ACC112 (cell line): ENCODE data around the gene MTMR3.
"Not testable (repeated sequence)": the region's sequence is repeated elsewhere in the genome, so short reads cannot be mapped to it uniquely, and the experiment has no call there.

Experiments
- H2AFZ ChIP-seq: fragments of 200-600 bp; sonication (generic); one replicate; pipeline ENCODE4 v1.6.0; 2017; ENCODE audit warnings: antibody characterized with exemption, low read length; ENCODE audit not compliant: unreplicated experiment
- H3K27ac ChIP-seq: fragments of 200-600 bp; sonication (generic); 2 replicates; pipeline ENCODE4 v1.5.1; 2014; ENCODE audit warnings: low read depth, mild to moderate bottlenecking, antibody characterized with exemption, low read length, moderate library complexity
- H3K27me3 ChIP-seq: fragments of 200-600 bp; sonication (generic); 2 replicates; pipeline ENCODE4 v1.6.1; 2014; ENCODE audit warnings: mild to moderate bottlenecking, antibody characterized with exemption, low read length, moderate library complexity, mixed read lengths; ENCODE audit not compliant: insufficient read depth
- H3K36me3 ChIP-seq: fragments of 200-600 bp; sonication (generic); 2 replicates; pipeline ENCODE4 v1.6.1; 2016; ENCODE audit warnings: mild to moderate bottlenecking, antibody characterized with exemption, low read length, moderate library complexity, mixed read lengths; ENCODE audit not compliant: insufficient read depth
- H3K4me1 ChIP-seq: fragments of 200-600 bp; sonication (generic); one replicate; pipeline ENCODE4 v1.6.1; 2016; ENCODE audit warnings: low read length, mixed read lengths; ENCODE audit not compliant: insufficient read depth, unreplicated experiment, control insufficient read depth
- H3K4me3 ChIP-seq: fragments of 200-600 bp; sonication (generic); 2 replicates; pipeline ENCODE4 v1.5.1; 2014; ENCODE audit warnings: mild to moderate bottlenecking, low read depth, low read length
- H3K79me2 ChIP-seq: fragments of 200-600 bp; sonication (generic); one replicate; pipeline ENCODE4 v1.6.0; 2016; ENCODE audit warnings: low read length; ENCODE audit not compliant: control insufficient read depth, unreplicated experiment, insufficient read depth

The MTMR3 gene

DNA sequence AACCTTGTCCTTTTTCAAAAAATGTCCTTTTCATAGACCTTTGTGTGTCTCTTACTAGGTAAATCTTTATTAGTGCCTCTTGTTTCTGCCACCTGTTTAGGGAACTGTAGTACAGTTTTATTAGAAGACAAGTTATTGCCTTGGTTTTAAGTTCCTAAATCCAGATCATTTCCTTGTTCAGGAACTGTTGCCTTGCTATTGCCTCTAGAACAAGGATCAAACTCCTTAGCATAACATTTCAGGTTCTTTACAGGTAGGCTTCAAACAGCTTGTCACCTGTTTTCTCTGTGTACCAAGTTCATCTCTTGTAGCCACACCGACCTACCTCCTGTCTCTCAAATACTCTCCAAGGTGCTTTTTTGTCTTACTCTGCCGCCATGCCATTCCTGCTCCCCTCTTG is 75.2 kb downstream of the MTMR3 start:
- H2AFZ ChIP-seq = no peak overlapping the region
- no peak overlapping the region for H3K27ac ChIP-seq
- H3K79me2 ChIP-seq = no peaks in the 10 kb centered on the region
- no peaks in the 10 kb centered on the region for H3K36me3 ChIP-seq
- no peak overlapping the region for H3K4me3 ChIP-seq
- no peaks in the 10 kb centered on the region for H3K27me3 ChIP-seq
- H3K4me1 ChIP-seq = no peaks in the 10 kb centered on the region

DNA sequence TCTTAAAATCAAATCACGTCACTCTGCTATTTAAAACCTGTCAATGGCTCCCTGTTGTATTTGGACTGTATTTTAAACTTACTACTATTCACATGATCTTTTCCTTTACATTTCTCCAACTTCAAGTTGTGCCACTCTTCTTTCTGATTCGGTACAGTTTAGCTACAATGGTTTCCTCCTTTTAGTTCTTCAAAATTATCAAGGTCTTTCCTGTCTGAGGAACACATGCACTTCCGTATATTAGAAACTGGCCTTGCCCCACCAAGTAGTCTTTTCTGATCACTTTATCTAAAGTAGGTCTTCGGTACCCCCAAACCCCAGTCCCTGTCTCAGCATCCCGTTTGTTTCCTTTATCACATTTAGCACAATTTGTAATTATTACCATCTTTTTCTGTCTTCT is 81.8 kb downstream of the MTMR3 start:
- Histone ChIP-seq H3K27ac (no peak overlapping the region), H3K4me1 (no peaks in the 10 kb centered on the region), H3K36me3 (no peaks in the 10 kb centered on the region), H3K79me2 (no peaks in the 10 kb centered on the region), H2AFZ (no peak overlapping the region), H3K4me3 (no peak overlapping the region), H3K27me3 (no peaks in the 10 kb centered on the region)

DNA sequence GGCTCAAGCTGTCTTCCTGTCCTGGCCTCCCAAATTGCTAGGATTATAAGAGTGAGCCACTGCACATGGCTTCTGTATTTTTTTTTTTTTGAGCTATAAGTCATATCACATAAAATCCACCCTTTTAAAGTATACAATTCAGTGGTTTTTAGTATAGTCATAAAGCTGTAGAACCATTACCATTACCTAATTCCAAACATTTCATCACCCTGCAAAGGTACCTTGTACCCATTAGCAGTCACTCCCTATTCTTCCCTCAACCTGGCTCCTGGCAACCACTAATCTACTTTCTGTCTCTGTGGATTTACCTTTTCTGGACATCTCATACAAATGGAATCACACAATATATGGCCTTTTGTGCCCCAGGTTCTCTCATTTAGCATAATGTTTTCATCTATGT is 84.5 kb downstream of the MTMR3 start:
- Histone ChIP-seq H3K4me1 (no peaks in the 10 kb centered on the region), H3K4me3 (no peak overlapping the region), H3K36me3 (no peaks in the 10 kb centered on the region), H3K27me3 (no peaks in the 10 kb centered on the region), H2AFZ (no peak overlapping the region), H3K79me2 (no peaks in the 10 kb centered on the region), H3K27ac (no peak overlapping the region)

DNA sequence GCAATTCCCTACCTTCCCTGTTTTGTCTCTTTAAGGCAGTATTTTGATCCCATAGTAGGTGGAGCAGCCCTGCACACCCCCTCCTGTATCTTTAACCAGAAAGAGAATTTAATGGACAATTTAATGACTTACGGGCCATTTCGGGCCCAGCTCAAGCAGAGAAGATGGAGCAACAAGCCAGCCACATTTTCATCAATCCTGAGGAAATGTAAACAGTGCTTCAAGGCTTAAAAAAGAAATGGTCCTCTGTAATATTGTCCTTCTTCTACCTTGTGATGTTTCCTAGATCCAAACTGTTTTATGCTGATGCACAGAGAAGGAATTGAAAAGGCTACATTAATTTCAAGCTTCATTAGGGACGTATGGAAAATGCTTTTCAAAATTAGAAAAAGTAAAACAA is 88.6 kb downstream of the MTMR3 start:
- H3K27ac ChIP-seq = no peak overlapping the region
- H2AFZ ChIP-seq = no peak overlapping the region
- H3K27me3 ChIP-seq = no peaks in the 10 kb centered on the region
- peaks cover 5% of the 10 kb centered on the region for H3K4me1 ChIP-seq
- H3K4me3 ChIP-seq = no peak overlapping the region
- no peaks in the 10 kb centered on the region for H3K36me3 ChIP-seq
- H3K79me2 ChIP-seq = no peaks in the 10 kb centered on the region

DNA sequence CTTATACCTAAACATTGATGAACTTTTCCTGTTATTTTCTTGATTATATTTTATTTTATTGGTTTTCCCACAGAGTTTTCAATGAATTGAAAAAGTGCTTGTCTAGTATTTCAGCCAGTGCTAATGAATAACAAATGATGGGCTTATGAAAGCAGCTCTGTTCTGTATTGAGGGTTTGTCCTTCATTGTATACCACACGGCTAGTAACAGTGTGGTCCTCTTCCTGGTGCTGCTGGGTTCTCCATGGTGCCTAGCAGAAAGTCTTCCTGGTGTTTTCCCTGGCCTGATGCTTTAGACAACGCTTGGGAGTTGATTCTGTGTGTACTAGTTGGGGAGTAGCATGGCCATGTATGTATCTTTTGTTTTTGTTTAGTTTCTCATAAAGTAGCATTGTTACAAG is 89.1 kb downstream of the MTMR3 start:
- H3K27me3 ChIP-seq = no peaks in the 10 kb centered on the region
- peaks cover 5% of the 10 kb centered on the region for H3K4me1 ChIP-seq
- no peak overlapping the region for H3K27ac ChIP-seq

DNA sequence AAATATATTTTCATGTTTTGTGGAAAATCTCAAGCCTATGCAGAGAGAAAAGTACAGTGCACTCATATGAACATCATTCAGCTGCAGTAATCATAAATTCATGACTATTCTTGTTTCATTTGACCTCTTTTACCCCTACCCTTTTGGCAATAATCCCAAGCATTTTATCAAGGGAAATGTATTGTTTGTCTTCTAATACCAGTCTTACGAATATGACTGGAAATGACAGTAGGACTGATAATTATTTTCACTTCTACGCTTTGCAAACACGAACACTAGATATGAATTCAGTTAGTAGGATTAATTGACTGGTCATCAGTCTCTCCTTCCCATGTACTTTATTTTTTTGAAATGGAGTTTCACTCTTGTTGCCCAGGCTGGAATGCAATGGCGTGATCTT is 90.3 kb downstream of the MTMR3 start:
- no peak overlapping the region for H2AFZ ChIP-seq
- peaks cover 5% of the 10 kb centered on the region for H3K4me1 ChIP-seq
- no peaks in the 10 kb centered on the region for H3K79me2 ChIP-seq
- no peaks in the 10 kb centered on the region for H3K36me3 ChIP-seq
- no peak overlapping the region for H3K27ac ChIP-seq
- H3K4me3 ChIP-seq = no peak overlapping the region
- H3K27me3 ChIP-seq = no peaks in the 10 kb centered on the region

More for the DNA sequence above, 89.1 kb downstream of the MTMR3 start:
- no peak overlapping the region for H3K4me3 ChIP-seq
- no peaks in the 10 kb centered on the region for H3K79me2 ChIP-seq
- H2AFZ ChIP-seq = no peak overlapping the region
- H3K36me3 ChIP-seq = no peaks in the 10 kb centered on the region

DNA sequence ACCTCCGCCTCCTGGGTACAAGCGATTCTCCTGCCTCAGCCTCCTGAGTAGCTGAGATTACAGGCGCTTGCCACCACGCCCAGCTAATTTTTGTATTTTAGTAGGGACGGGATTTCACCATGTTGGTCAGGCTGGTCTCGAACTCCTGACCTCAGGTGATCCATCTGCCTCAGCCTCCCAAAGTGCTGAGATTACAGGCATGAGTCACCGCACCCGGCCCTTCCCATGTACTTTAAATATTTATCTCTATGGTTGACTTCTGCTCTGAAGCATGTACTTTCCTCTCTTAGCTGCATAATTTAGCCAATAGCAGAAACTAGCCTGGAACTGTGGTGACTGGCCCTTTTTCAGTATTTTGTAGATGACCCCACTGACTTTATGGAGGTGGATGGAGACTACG is 90.7 kb downstream of the MTMR3 start:
- H3K4me1 ChIP-seq, H3K27ac ChIP-seq, H3K4me3 ChIP-seq, H3K79me2 ChIP-seq, H3K36me3 ChIP-seq, H3K27me3 ChIP-seq, H2AFZ ChIP-seq: not testable (repeated sequence)

DNA sequence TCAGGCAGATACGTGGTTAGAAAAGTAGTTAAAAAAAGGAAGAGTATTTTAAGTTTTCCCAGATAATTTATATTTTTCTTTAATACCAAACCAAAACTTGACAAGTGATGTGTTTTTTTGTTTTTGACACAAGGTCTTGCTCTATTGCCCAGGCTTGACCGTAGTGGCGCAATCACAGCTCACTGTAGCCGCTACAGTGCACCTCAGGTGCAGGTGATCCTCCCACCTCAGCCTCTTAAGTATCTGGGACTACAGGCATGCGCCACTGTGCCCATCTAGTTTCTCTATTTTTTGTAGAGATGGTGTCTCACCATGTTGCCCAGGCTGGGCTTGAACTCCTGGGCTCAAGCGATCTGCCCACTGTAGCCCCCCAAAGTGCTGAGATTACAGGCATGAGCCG is 92.5 kb downstream of the MTMR3 start:
- Histone ChIP-seq H3K27ac (no peak overlapping the region), H3K27me3 (no peaks in the 10 kb centered on the region), H3K36me3 (no peaks in the 10 kb centered on the region), H3K79me2 (no peaks in the 10 kb centered on the region), H3K4me3 (no peak overlapping the region), H3K4me1 (peaks cover 8% of the 10 kb centered on the region), H2AFZ (no peak overlapping the region)

DNA sequence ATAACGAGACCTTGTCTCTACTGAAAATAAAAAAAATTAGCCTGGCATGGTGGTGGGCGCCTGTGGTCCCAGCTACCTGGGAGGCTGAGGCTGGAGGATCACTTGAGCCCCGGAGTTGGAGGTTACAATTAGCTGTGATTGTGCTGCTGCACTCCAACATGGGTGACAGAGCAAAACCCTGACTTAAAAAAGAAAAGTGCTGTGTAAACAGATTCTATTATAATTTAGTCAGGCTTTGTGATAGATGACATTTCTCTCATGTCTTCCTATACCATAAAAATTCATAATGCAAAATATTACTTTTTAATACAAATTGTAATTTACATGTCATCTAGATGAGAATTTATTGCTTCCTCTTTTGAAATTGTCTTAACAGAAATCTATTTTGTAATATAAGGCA is 94.1 kb downstream of the MTMR3 start:
- Histone ChIP-seq H3K27me3 (no peaks in the 10 kb centered on the region), H3K4me1 (peaks cover 8% of the 10 kb centered on the region)

DNA sequence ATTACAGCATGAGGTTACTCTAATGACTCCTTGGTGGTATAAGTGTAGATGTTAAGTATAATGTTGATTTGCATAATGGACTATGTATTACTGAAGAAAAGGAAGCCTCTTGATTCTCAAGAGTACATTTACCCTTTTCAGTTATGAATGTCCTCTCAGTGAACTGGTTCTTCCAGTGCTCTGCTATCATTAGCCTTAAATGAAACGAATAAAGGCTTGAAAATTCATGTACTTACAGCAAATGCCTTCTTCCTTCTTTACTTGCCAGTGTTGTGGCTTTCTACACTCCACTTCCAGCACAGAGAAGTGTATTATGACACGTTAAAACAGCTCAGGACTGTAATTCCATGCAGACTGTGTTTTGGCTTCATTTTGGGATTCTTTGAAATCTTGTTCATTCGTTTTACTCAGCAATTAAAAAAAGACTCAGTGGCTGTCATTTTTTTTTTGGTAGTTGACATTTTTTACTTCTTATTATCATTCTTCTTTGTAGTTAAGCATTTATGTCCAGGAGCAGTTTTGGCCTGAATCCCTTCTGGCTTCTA is 96.9 kb downstream of the MTMR3 start:
- Histone ChIP-seq H3K27ac (no peak overlapping the region), H3K27me3 (no peaks in the 10 kb centered on the region), H2AFZ (no peak overlapping the region), H3K36me3 (no peaks in the 10 kb centered on the region), H3K79me2 (no peaks in the 10 kb centered on the region), H3K4me3 (no peak overlapping the region), H3K4me1 (peaks cover 4% of the 10 kb centered on the region)

More for the DNA sequence above, 94.1 kb downstream of the MTMR3 start:
- H3K4me3 ChIP-seq = no peak overlapping the region
- H2AFZ ChIP-seq = no peak overlapping the region
- H3K36me3 ChIP-seq = no peaks in the 10 kb centered on the region
- H3K27ac ChIP-seq = no peak overlapping the region
- H3K79me2 ChIP-seq = no peaks in the 10 kb centered on the region

DNA sequence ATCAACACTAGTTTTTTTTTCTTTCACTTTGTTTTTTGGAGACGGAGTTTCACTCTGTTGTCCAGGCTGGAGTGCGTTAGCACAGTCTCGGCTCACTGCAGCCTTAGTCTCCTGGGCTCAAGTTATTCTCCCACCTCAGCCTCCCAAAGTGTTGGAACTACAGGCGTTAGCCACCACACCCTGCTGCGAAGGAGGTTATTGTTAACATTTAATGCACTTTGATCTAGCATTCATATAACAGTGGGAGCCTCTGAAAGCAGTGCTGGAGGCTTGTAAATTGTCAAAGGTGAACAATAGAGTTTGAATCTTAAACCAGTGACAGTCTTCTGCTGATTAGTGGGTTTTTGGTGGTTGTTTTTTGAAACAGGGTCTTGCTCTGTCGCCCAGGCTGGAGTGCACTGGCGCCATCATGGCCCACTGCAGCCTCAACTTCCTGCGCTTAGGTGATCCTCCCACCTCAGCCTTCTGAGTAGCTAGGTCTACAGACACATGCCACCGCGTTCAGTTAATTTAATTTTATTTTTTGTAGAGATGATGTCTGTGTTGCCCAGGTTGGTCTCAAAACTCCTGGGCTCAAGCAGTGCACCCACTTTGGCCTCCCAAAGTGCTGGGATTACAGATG is 100.4 kb downstream of the MTMR3 start:
- Histone ChIP-seq H3K36me3 (no peaks in the 10 kb centered on the region), H2AFZ (no peak overlapping the region), H3K4me3 (no peak overlapping the region), H3K4me1 (peaks cover 4% of the 10 kb centered on the region), H3K27ac (no peak overlapping the region), H3K27me3 (no peaks in the 10 kb centered on the region), H3K79me2 (no peaks in the 10 kb centered on the region)
